Kasumi-1 (cell line): ENCODE data around the gene ITGB7.

ENCODE experiments used
- DNase-seq, 2 experiments: peaks; one replicate each; lab custom pipeline; 2025; lab: John Stamatoyannopoulos, UW

The ITGB7 gene

GRCh38 chr12:53196486-53196885 is 10.6 kb downstream of the ITGB7 start:
- DNase-seq: no peak

- DNase-seq: no peak
Measured at GRCh38 chr12:53195516-53196420, 11.3 kb downstream of the ITGB7 start.

DNA sequence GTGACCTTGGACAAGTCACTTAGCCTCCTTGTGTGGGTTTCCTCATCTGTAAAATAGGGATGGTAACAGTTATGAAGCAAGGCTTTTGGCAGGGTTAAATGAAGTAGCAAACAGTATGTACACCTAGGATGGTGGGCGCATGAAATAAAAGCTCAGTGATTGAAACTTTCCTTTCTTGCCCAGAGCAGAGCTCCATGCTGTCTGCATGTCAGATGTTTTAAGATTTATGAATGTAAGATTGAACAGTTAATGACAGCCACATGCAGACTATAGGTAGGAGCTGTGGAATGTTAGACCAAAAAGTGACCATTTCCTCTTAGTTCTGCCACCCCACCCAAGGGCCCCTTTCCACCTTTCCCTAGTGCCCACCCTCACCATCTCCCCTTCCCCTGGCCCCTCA is 12.1 kb downstream of the ITGB7 start:
- DNase-seq: no peak

DNA sequence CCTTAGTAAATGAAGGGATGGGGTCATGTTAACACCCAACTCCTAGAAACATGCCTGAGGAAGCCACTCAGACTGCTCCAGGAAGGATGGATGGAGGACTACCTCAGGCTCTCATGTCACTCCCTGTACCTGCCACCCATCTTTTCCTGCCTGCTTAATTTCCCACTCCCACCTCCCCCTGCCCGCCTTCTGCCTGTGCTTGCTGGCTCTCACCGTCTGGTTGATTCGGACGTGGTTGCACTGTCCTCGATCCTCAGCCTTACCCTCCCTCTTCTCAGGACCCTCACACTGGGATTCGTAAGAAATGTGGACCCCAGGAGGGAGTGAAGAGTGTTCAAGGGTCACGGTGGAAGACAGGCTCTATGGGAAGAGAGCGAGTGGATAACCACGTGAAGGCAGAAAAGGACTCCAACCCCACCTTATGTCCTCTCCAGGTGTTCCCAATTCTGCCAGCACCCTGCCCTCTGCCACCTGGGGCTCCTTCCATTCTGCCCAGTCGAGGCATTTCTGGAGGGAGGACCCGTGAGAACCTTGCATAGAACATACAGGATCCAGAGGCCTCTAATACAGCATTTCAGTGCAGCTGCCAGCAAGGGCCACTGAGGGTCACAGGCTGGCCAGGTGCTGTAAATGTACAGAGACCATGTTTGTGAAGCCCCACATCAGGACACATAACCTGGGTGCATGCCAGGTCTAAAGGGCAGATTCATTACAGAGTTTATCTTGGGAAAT is 12.9 kb downstream of the ITGB7 start:
- DNase-seq: no peak

- DNase-seq: no peak
Measured at GRCh38 chr12:53193040-53193439, 14.0 kb downstream of the ITGB7 start.

- no peak for DNase-seq
Measured at GRCh38 chr12:53192531-53193021, 14.5 kb downstream of the ITGB7 start.

GRCh38 chr12:53191885-53192530 is 15.0 kb downstream of the ITGB7 start:
- DNase-seq: no peak

DNA sequence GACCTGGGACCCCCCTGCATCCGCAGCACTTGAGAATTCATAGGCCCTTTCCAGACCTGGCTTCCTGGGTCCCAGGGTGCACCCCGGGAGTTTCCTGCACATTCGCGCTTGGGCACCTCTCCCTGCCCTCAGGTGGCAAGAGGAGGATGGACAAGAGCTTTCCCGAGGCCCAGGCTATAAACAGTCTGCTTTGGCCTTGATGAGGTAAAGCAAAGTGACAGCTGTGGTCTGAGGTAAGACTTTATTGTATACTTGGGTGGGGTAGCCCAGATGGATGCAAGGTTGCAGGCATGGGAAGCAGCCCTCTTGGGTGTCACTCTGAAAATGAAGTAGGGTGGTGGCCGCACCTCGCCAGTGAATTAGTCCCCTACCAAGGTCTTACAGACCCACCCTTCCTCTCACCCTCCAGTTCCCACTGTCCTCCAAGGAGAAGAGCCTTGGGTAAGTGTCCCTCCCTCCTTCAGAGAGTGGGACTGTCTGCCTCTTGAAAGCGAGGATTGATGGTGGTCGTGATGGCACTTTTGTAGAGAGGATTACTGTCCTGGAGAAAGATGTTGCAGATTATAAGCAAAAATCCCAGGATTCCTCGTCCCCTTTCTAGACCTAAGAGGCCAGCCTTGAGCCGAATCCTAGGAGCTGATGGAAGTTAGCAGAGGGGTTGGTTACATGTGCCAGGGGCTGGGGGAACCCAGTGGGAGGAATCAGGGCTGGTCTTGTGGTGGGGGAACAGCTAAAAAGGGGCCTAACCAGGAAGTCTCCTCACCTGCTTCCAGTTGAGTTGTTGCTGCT is 15.8 kb downstream of the ITGB7 start:
- no peak for DNase-seq

- peak in 1 of 2 experiments; percentile 16 for DNase-seq
Measured at GRCh38 chr12:53190108-53190729, 16.8 kb downstream of the ITGB7 start.

GRCh38 chr12:53187145-53187899 is 19.7 kb downstream of the ITGB7 start:
- DNase-seq: no peak

DNA sequence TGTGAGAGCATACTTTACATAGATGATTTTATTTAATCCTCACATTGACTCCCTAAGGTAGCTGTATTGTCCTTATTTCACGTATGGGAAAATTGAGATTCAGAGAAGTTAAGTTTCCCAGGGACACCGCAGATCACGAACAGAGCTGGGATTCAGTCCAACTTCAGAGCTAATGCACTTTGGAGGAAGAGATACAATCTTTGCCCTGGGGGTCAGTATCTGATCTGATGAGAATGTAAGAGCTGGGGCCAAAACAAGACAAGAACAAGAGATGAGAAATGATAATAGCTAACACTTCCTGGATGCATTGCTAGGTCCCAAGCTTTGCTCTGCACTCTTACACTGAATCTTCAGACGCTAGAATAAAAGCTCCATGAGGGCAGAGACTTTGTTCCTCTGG is 20.3 kb downstream of the ITGB7 start:
- no peak for DNase-seq

DNA sequence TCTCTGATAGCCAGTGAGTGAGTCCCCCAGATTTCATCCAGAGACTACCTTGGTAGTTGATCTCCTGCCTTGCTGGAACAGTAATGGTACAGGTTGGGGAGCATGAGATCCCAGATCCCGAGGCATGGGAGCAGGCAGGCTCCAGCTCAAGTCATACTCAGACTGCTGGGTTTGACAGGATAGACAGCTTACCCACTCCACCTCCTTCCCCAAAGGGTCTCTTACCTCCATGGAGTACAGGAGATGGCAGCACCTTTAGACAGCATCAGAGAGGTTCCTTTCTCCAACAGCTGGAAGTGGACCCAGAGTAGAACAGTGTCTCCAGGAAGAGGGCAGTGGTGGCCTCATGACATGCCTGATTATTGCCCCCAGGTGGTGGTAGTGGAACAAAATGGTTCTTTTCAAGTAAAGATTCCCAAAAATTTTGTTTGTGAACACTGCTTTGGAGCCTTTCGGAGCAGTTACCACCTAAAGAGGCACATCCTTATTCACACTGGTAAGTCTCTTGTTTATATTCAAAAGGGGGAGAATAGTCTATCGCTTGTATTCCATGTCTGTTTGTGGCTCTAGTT is 21.4 kb downstream of the ITGB7 start:
- DNase-seq: no peak

DNA sequence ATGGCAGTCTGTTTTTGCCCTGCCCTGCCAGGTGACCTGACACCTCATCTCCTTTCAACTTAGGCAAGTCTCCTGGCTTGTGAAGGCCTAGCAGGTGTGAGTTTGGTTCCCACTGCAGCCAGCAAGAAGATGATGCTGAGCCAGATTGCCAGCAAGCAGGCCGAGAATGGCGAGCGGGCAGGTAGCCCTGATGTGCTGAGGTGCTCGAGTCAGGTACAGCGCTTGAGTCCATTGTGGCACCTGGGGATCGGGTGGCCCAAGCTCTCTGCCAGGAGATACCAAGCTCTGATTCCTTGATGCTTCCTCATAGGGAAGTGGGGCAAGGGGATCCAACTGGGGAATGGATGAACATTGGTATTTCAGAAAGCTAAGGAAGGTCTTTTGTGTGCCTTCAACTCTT is 22.2 kb downstream of the ITGB7 start:
- DNase-seq: no peak

DNA sequence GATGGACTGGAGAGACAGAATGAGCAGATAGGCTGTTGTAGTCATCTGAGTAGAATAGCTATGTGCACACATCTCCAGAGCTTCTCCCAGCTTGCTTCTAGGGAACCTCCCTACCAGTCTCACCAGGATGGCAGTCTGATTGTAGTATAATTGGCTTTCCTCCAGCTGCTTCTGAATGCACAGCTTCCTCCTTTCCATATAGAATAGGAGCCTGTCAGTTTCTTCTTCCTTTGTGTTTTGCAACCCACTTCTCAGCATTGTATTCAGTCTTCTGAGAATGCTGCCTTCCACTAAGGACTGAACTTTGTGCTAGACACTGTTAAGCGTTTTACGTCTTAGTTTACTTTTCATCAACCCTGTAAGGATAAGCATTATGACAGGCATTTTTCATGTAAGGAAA is 24.1 kb downstream of the ITGB7 start:
- peak; percentile 79 to 82 for DNase-seq

DNA sequence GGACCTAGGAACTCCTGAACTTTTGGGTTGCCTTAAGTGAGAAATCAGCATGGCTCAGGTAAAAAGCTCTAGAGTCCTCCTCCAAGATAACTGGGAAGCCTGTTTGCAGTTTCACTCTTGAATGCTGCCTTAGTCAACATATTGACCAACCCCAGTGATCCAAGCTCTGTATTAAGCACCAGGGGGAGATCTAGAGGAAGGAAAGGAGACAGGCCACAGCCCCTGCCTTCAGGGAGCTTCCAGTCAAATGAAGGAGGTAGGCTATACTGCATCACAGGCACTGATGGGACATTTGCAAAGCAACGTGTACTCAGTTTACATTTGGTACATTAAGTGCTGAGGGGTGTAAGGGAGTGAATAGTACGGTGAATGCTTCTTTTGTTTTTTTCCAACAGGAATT is 25.1 kb downstream of the ITGB7 start:
- no peak for DNase-seq

GRCh38 chr12:53180931-53181645 is 26.0 kb downstream of the ITGB7 start:
- peak; percentile 64 to 72 for DNase-seq

DNA sequence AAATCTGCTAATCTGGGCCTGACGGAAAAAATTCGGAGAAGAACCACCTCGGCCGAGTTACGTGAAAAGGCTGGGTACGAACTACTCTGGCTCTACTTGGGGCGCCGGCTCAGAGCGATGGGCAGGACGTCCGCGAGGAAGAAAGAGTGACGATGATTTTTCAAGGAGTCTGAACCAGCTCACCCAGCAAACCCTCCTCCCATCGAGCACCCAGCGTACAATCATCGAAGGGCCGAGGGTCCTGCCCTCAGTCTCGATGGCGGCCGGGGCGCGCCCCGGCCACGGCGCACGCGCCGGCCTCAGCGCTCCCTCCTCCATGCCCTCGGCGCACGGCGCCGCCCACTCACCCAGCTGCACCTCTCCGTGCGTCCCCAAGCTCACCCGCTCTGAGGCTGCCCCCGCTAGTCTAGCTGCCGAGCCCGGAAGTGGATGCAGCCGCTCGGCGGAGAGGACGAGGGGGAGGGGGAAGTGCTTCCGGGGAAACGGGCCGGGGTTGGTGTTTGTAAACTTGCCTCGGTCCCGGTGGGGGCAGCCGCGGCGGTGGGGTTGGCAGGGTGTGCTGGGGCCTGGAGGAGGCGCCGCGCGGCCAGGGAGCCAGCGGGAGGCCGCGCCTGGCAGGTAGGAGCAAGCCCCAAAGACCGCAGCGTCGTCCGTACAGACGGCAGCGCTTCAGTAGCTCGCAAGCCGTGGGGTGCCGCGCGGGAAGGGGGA is 26.7 kb downstream of the ITGB7 start, which contains the start of the genes CSAD and ZNF740:
Gene CSAD (minus strand): TSS at position 706 of the 711 bp plus-strand sequence. CDS start 7,455 bp downstream, outside the sequence.
Gene ZNF740 (plus strand): TSS at position 503 of the 711 bp plus-strand sequence. CDS start 1,262 bp downstream, outside the sequence.
- DNase-seq: peak; percentile 95 to 97

DNA sequence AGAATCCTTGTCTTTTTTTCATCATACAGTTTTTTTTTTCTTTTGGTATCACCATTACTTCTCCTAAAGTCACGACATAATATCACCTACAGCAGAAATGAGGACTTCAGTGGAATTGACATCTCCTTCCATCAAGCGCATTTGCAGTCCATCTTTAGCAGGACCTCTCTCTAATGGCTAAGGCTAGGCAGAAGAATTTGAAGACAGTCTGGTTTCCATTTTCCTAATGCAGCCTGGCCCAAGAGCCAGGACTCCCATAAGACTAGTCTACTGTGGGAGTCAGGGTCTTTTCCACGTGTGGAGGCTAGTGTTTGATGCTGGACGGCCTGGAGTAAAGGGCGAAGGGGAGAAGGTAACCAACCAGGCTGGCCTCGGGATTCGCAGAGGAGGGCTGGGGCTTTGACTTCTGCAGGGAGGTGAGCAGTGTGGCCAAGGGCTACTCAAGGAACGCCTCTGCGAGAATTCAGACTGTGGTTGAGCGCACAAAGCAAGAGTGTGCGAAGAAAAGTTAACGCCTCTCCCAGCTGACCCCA is 27.3 kb downstream of the ITGB7 start:
- peak in 1 of 2 experiments; percentile 50 for DNase-seq
